Activated CD4-positive, CD25-positive, alpha-beta regulatory T cell treated with anti-CD3 and anti-CD28 coated beads, Interleukin-2, amount 50 U/mL, for 16 hours (primary cell): ENCODE measurements around the gene P2RX3.
"Not testable (repeated sequence)": the region's sequence is repeated elsewhere in the genome, so short reads cannot be mapped to it uniquely, and the experiment has no call there.

Experiments used
- DNase-seq: peaks from one replicate; pipeline ENCODE4 v3.0.0-alpha.2; 2020; ENCODE audit warnings: low read depth, low spot score

Gene P2RX3

DNA sequence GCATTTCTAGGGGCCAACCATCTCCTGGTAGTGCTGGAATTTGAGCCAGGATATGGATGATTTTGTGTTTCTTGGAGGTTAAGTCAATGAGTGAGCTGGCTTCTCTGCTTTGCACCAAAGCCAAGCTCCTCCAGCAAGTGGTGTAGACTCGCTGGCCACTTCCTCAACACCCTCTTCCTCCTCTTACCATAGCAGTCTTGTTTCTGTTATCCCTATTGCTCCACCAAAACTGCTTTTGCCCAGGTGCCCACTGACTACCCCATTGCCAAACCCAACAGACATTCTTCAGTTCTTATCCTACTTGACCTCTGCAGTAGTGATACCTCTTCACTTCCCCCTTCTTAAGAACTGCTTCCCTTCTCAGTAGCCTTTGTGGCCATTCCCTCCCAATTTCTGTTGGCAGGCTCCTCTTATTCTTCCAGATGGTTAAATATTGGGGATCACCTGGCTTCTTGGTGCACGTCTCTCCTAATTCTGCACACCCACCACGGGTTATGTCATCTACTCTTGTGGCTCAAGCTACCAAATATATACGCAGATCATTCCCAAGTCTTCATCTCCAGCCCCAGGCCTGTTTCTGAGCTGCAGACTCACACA is 59.3 kb downstream of the P2RX3 start:
- no peak for DNase-seq

GRCh38 chr11:57399221-57399620 is 61.1 kb downstream of the P2RX3 start:
- DNase-seq = no peak

DNA sequence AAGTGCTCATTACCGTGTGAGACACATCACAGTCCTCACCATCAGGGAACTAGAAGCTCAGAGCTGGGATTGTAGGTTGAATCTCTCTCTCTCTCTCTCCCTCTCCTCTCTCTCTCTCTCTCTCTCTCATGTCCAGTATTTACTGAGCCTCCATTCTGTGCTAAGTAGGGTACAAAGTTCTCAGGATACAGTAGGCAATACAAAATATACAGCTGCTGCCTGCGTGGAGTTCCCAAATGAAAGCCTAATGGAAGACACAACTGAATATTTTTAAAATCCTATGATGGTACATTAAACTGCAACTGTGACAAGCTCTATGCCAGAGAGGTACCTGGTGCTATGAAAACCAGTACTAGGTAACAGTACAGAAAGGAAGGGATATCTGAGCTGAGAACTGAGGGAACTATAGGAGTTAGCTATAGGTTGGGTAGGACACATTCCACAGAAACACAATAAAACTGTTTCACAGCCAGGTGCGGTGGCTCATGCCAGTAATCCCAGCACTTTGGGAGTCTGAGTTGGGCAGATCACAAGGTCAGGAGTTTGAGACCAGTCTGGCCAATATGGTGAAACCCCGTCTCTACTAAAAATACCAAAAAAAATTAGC is 61.9 kb downstream of the P2RX3 start:
- DNase-seq = no peak

DNA sequence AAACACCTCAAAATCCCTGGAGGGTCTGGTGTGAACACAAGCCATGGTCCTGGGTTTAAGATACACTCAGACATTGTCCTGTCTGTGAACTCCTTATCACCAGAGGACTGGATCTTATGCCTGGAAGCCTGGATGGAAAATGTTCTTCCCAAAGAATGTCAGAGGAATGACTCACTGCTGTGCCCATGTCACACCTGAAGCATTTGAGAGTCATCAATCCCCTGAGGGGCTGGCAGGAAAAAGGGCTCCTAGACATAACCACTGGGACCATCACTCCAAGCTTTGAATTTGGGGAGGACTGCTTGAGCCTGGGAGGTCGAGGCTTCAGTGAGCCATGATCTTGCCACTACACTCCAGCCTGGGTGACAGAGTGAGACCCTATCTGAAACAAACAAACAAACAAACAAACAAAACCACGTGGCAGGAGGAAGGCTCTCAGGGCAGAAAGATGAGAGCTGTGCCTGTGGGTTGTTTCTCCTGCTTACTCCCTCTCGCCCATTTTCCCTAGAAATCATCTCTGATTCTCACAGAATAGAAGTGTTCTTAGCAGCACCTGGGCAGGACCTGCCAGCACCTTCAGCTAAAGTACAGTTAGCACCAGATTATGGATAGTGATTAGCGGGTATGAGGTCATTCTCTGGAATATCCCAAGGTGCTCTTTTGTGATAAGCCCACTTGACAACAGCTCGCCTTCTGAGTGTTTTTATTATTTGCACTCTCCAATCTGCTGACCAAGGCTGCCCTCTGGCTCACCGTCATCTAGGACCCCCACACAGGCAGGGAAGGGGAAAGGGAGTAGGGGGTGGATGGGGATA is 64.2 kb downstream of the P2RX3 start:
- no peak for DNase-seq

DNA sequence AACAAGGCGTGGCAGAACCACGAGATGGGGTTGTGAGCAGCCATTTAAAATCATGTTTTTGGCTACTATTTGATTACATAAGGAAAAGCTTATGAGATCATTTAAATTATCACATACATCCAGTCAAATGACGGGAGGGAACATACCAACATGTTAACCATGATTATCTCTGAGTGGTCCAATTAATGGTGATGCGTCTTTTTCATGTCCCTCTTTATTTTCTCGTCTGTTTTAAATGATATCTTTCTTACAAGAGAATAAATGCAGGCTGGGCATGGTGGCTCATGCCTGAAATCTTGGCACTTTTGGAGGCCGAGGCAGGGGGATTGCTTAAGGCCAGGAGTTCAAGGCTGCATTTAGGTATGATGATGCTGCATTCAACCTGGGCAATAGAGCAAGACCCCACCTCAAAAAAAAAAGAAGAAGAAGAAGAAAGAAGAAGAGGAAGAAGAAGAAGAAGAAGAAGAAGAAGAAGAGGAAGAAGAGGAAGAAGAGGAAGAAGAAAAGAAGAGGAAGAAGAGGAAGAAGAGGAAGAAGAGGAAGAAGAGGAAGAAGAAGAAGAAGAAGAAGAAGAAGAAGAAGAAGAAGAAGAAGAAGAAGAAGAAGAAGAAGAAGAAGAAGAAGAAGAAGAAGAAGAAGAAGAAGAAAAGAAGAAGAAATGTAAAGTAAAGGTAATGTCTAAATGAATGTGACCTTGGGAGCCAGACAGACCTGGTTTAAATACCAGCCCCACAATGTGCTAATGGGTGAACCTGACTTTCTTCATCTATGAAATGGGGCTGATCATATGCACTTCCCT is 65.0 kb downstream of the P2RX3 start:
- DNase-seq = not testable (repeated sequence)

DNA sequence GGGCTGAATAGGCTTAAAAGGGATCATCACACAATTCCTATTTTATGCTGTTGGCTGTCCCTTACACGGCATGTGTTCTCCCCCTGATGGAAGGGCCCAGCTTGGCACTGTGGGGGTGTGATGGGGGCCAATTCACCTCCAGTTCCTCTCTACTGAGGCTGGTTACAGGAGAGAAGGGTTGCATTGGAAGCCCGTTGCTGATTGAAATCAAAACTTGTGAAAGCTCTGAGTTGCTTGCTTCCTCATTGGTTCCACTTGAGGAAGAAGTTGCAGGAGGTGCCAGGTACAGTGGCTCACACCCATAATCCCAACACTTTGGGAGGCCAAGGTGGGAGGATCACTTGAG is 65.6 kb downstream of the P2RX3 start:
- no peak for DNase-seq

DNA sequence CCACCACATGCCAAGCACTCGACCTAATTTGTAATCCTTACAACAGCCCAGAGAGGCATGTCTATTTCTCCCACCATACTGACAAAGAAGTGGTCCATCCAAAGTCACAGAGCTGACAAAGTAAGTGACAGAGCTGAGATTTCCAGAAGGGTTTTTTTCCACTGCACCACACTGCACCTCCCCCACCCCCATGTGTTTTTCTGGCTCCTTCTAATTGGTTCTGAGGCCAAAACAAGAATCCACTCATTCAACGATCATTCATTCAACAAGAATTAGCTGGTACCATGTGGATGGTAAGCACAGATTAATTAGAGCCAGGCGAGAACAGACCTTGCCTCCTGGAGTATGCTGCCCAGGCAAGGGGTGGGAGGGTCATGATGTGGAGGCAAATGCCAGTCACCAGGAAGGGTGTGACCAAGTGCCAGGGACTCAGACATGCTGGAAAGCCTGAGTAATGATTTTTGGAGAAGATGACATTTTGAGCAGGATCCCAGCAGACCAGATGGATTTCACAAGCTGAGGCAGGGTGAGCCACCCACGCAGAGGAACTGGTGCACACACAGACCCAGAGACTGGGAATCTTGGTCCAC is 67.2 kb downstream of the P2RX3 start:
- no peak for DNase-seq

- DNase-seq = no peak
Observed at GRCh38 chr11:57406337-57406904, 68.3 kb downstream of the P2RX3 start.

- DNase-seq = no peak
Observed at GRCh38 chr11:57407010-57407920, 69.1 kb downstream of the P2RX3 start.

DNA sequence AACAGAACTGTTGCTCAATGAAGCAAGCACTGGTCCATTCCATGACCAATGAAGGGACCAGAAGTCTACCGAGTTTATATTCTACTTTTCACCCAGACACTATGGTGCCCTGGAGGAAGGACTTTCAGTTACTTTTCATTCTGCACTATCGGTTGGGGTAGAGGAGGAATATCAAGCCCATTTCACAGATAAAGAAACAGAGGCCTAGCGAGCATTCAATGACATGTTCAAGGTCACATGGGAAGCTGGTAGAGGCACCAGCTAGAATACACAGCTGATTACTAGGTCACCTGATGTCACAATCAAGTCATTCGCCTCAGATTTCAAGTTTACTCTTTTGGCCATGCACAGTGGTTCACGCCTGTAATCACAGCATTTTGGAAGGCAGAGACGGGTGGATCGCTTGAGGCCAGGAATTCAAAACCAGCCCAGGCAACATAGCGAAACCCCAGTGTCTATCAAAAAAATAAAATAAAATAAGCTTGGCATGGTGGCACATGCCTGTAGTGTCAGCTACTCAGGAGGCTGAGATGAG is 69.9 kb downstream of the P2RX3 start:
- DNase-seq = no peak

GRCh38 chr11:57408771-57409170 is 70.6 kb downstream of the P2RX3 start:
- no peak for DNase-seq

DNA sequence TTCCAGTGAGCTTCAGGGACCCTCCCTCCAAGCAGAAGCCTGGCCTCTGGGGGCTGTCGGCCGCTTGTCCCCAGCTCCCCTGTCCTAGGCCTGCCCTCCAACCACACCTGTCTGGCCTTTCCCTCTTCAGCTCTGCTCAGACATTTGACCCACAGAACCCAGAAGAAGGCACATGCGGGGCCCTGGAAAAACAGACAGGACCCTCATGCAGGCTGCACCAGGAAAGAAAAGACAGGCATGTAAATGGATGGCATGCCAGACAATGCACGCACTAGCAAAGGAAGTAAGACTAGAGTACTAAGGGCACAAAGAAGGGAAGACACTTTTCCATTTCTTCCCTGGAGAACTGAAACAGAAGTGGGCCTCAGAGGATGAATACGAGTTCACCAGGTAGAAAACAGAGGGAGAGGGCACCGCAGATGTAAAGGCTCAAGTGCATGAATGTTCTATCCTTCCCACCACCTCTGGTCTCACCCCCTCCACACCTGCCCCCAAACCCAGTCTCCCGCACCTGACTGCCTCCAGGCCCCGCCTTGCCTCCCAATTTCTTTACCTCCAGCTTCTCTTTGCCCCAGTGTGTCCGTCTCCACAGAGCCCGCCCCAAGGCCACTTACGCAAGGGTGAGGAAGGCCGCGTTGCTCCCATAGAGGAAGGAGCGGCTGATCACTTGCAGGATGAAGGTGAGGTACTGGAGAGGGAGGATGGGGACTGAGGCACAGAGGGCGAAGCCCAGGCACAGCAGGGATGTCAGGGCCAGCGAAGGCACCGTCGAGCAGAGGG is 71.4 kb downstream of the P2RX3 start:
- no peak for DNase-seq

DNA sequence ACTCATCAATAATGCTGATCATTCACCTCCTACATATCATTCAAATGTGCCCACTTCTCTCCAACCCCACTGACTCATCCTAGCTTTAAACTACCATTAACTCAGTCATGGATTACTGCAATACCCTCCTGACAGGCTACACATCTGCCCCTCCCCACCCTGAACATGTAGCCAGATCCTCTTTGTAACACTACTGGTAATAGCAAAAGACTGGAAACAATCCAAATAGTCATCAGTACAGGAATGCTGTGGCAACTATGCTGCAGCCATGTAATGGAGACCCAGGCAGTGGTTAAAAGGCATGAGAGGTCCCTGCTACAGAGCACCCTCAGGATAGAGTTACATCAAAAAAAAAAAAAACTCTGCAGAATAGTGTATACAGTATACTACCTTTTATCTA is 72.1 kb downstream of the P2RX3 start:
- no peak for DNase-seq

DNA sequence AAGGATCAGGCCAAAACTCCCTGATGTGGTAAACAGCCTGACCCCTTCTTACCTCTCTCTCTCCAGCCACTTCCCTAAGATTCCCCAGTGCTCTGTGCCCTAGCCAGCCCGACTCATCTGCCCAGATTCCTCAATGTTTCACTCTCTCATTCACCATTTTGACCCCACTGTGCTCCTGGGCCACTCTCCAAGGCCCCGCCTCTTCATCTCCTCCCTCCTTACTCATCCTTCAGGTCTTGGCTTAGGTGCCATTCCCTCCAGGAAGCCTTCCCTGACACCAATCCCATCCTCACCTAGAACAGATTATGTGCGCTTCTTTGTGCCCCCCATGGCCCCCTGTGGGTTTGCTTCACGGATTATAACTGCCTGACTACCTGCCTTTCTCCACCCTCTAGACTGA is 75.5 kb downstream of the P2RX3 start:
- no peak for DNase-seq

GRCh38 chr11:57414612-57415212 is 76.6 kb downstream of the P2RX3 start:
- DNase-seq = no peak

GRCh38 chr11:57416436-57416835 is 78.3 kb downstream of the P2RX3 start:
- DNase-seq = no peak

- DNase-seq = no peak
Observed at GRCh38 chr11:57417056-57417455, 78.9 kb downstream of the P2RX3 start.

DNA sequence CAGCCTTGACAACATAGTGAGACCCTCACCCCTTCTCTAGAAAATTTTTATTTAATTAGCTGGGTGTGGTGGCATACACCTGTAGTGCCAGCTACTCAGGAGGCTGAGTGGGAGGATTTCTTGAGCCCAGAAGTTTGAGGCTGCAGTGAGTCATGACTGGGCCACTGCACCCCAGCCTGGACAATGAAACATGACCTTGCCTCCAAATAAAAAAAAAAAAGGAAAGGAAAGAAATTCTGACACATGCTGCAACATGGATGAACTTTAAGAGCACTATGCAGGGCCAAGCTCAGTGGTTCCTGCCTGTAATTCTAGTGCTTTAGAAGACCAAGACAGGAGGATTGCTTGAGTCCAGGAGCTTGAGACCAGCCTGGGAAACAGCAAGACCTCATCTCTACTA is 80.0 kb downstream of the P2RX3 start:
- DNase-seq = no peak

DNA sequence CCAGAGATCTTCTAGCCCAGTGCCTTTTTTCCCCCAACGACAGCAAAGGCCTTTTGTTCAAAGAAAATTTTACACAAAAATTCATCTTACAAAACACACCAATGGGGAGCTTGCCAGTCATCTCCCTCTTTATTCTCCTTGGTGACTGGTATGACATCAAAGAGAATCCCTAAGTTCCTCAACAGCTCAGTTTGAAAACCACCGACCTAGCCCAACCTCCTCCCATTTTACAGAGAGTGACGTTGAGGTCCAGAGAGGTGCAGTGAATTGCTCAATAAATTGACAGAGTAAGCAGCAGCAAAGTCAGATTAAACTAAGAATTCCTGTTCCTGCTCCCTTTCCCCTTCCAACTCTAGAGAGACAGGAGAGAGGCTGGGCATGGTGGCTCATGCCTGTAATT is 81.0 kb downstream of the P2RX3 start:
- no peak for DNase-seq
